SU-DHL-6 (cell line): ENCODE data around the gene UTP11.

Experiments used
- H2AFZ ChIP-seq: fragments of 200-600 bp; sonication (generic); 2 replicates; pipeline ENCODE4 v1.6.1; 2014; ENCODE audit warnings: low read depth, mild to moderate bottlenecking, moderate library complexity, mixed read lengths, antibody characterized with exemption, low read length; ENCODE audit not compliant: severe bottlenecking
- H3F3A ChIP-seq: fragments of 200-600 bp; shearing (Covaris generic); 2 replicates; pipeline ENCODE4 v1.6.0; 2016; ENCODE audit warnings: antibody characterized with exemption, mild to moderate bottlenecking; ENCODE audit not compliant: insufficient read depth
- H3K27ac ChIP-seq: fragments of 200-600 bp; sonication (generic); 2 replicates; pipeline ENCODE4 v1.5.1; 2016; ENCODE audit warnings: low read depth, mild to moderate bottlenecking, low read length, moderate library complexity, mixed read lengths
- H3K27me3 ChIP-seq: fragments of 200-600 bp; sonication (generic), shearing (Covaris generic); 2 replicates; pipeline ENCODE4 v1.6.0; 2014; ENCODE audit warnings: mild to moderate bottlenecking, low read length
- H3K36me3 ChIP-seq: fragments of 200-600 bp; sonication (generic); 2 replicates; pipeline ENCODE4 v1.6.1; 2014; ENCODE audit warnings: mild to moderate bottlenecking, low read length, mixed read lengths
- H3K4me2 ChIP-seq: fragments of 300-600, 200-600 bp; shearing (Covaris generic), sonication (generic); 2 replicates; pipeline ENCODE4 v1.6.0; 2014; ENCODE audit warnings: low read length, low read depth, mild to moderate bottlenecking; ENCODE audit not compliant: poor library complexity, severe bottlenecking
- H3K4me3 ChIP-seq: fragments of 200-600 bp; sonication (generic); 2 replicates; pipeline ENCODE4 v1.5.1; 2014; ENCODE audit warnings: antibody characterized with exemption, low read length, mild to moderate bottlenecking, mixed read lengths; ENCODE audit not compliant: insufficient read depth, poor library complexity, severe bottlenecking
- H3K79me2 ChIP-seq: fragments of 200-600 bp; sonication (generic); 2 replicates; pipeline ENCODE4 v1.6.1; 2014; ENCODE audit warnings: mild to moderate bottlenecking, low read length, moderate library complexity; ENCODE audit not compliant: insufficient read depth
- H3K9ac ChIP-seq: fragments of 200-600 bp; sonication (generic); 2 replicates; pipeline ENCODE4 v1.7.0; 2014; ENCODE audit warnings: mild to moderate bottlenecking, low read length
- H3K9me2 ChIP-seq: fragments of 200-600 bp; sonication (generic); replicated peaks from 2 replicates; pipeline ENCODE4 v1.6.1; 2014; ENCODE audit warnings: low read length; ENCODE audit not compliant: insufficient read depth
- H3K9me3 ChIP-seq: fragments of 200-600 bp; sonication (generic); 2 replicates; pipeline ENCODE4 v1.6.1; 2014; ENCODE audit warnings: low read length, mixed read lengths; ENCODE audit not compliant: insufficient read depth
- H4K20me1 ChIP-seq: fragments of 200-600 bp; sonication (generic); 2 replicates; pipeline ENCODE4 v1.6.1; 2014; ENCODE audit warnings: low read depth, mild to moderate bottlenecking, antibody characterized with exemption, low read length, moderate library complexity, mixed read lengths
- CTCF ChIP-seq: fragments of 200-600 bp; sonication (generic); IDR thresholded peaks from one replicate; pipeline ENCODE4 v1.5.1; 2017; ENCODE audit warnings: antibody characterized with exemption, mild to moderate bottlenecking, low read length, moderate library complexity; ENCODE audit not compliant: insufficient read depth, poor library complexity, severe bottlenecking
- EZH2phosphoT487 ChIP-seq: fragments of 200-600 bp; sonication (generic), shearing (Covaris generic); conservative IDR thresholded peaks from 2 replicates; pipeline ENCODE4 v1.6.1; 2018; ENCODE audit warnings: mild to moderate bottlenecking, antibody characterized with exemption, low read length, moderate library complexity, mixed read lengths

Gene UTP11

GRCh38 chr1:37987679-37988078 is 24.9 kb upstream of the UTP11 start:
- Histone ChIP-seq H3K79me2 (peaks cover 26% of the 10 kb centered on the region), H3K36me3 (peaks cover 22% of the 10 kb centered on the region), H3K27me3 (no peaks in the 10 kb centered on the region), H3K9ac (no peak overlapping the region), H4K20me1 (no peaks in the 10 kb centered on the region; the same call in 1 of the 2 replicates), H2AFZ (no peak overlapping the region), H3K9me2 (no peaks in the 10 kb centered on the region), H3F3A (0 out of 2 replicates have a peak, but pooled peaks cover 5% of the 10 kb centered on the region), H3K4me2 (peak overlapping the region; percentile 50), H3K4me3 (no peak overlapping the region), H3K27ac (no peak overlapping the region), H3K9me3 (no peaks in the 10 kb centered on the region)
- TF ChIP-seq CTCF (no peak), EZH2phosphoT487 (no peak)

GRCh38 chr1:37989361-37989930 is 23.1 kb upstream of the UTP11 start:
- Histone ChIP-seq H3K27ac (peak overlapping the region; percentile 58), H2AFZ (peak overlapping the region; percentile 61), H3K4me3 (peak overlapping the region; percentile 96), H3K9me2 (no peaks in the 10 kb centered on the region), H3K36me3 (peaks cover 13% of the 10 kb centered on the region), H3K9me3 (no peaks in the 10 kb centered on the region), H3K27me3 (no peaks in the 10 kb centered on the region), H3K4me2 (peak overlapping the region; percentile 50), H3K9ac (peak overlapping the region; percentile 80), H3K79me2 (peaks cover 26% of the 10 kb centered on the region), H3F3A (0 out of 2 replicates have a peak, but pooled peaks cover 5% of the 10 kb centered on the region), H4K20me1 (no peaks in the 10 kb centered on the region; the same call in 1 of the 2 replicates)
- TF ChIP-seq CTCF (no peak), EZH2phosphoT487 (no peak)

- Histone ChIP-seq H3K4me3 (no peak overlapping the region), H3K9me3 (no peaks in the 10 kb centered on the region), H4K20me1 (no peaks in the 10 kb centered on the region), H3K4me2 (peak overlapping the region; percentile 23), H3K9me2 (no peaks in the 10 kb centered on the region), H3K79me2 (no peaks in the 10 kb centered on the region), H3F3A (0 out of 2 replicates have a peak, but pooled peaks cover 5% of the 10 kb centered on the region), H3K27me3 (no peaks in the 10 kb centered on the region), H3K9ac (no peak overlapping the region), H3K27ac (no peak overlapping the region), H2AFZ (peak overlapping the region; percentile 28), H3K36me3 (no peaks in the 10 kb centered on the region)
- TF ChIP-seq CTCF: no peak
- no peak for TF ChIP-seq EZH2phosphoT487
These were observed 17.5 kb upstream of the UTP11 start for GRCh38 chr1:37994886-37995566.
